ENCODE measurements around the gene CMSS1. TPM values are rescaled to one million over a fixed set of nuclear protein-coding genes. Genes with fewer than 3 reads are reported as not detected.
A peak's percentile ranks its signal among the peaks of the same experiment; 100 is the strongest.

CMSS1 gene
- total RNA-seq, 1 donor: 8.6 TPM

GRCh38 chr3:100040451-100041225 is 223.0 kb downstream of the CMSS1 start:
- peak; percentile 78 for DNase-seq (ENCODE audit: low read depth)
- no peak overlapping the region for H3K4me3 ChIP-seq (ENCODE audit: low read depth, low read length)
- no peak for TF ChIP-seq CTCF (IDR thresholded peaks at IDR 0.05; ENCODE audit: insufficient read depth, low read depth, low read length)

GRCh38 chr3:100041328-100041749 is 223.7 kb downstream of the CMSS1 start:
- no peak overlapping the region for H3K4me3 ChIP-seq (ENCODE audit: low read depth, low read length)
- peak; percentile 92 for DNase-seq (ENCODE audit: low read depth)
- TF ChIP-seq CTCF (IDR thresholded peaks at IDR 0.05; ENCODE audit: insufficient read depth, low read depth, low read length): no peak

- DNase-seq (ENCODE audit: low read depth): peak; percentile 94
- H3K4me3 ChIP-seq (ENCODE audit: low read depth, low read length): no peak overlapping the region
- no peak for TF ChIP-seq CTCF (IDR thresholded peaks at IDR 0.05; ENCODE audit: insufficient read depth, low read depth, low read length)
These were observed 224.7 kb downstream of the CMSS1 start for GRCh38 chr3:100042166-100042981.

GRCh38 chr3:100043271-100043670 is 225.6 kb downstream of the CMSS1 start:
- no peak for TF ChIP-seq CTCF (IDR thresholded peaks at IDR 0.05; ENCODE audit: insufficient read depth, low read depth, low read length)
- no peak for DNase-seq (ENCODE audit: low read depth)
- no peak overlapping the region for H3K4me3 ChIP-seq (ENCODE audit: low read depth, low read length)

GRCh38 chr3:100044369-100044768 is 226.7 kb downstream of the CMSS1 start:
- H3K4me3 ChIP-seq (ENCODE audit: low read depth, low read length): no peak overlapping the region
- DNase-seq (ENCODE audit: low read depth): no peak
- TF ChIP-seq CTCF (IDR thresholded peaks at IDR 0.05; ENCODE audit: insufficient read depth, low read depth, low read length): no peak

- DNase-seq (ENCODE audit: low read depth): peak; percentile 99
- TF ChIP-seq CTCF (IDR thresholded peaks at IDR 0.05; ENCODE audit: insufficient read depth, low read depth, low read length): no peak
- no peak overlapping the region for H3K4me3 ChIP-seq (ENCODE audit: low read depth, low read length)
These were observed 228.0 kb downstream of the CMSS1 start for GRCh38 chr3:100045696-100046095.

Measured in fibroblast of villous mesenchyme (primary cell).